ENCODE results near the gene DMRTC2.

Gene DMRTC2

DNA sequence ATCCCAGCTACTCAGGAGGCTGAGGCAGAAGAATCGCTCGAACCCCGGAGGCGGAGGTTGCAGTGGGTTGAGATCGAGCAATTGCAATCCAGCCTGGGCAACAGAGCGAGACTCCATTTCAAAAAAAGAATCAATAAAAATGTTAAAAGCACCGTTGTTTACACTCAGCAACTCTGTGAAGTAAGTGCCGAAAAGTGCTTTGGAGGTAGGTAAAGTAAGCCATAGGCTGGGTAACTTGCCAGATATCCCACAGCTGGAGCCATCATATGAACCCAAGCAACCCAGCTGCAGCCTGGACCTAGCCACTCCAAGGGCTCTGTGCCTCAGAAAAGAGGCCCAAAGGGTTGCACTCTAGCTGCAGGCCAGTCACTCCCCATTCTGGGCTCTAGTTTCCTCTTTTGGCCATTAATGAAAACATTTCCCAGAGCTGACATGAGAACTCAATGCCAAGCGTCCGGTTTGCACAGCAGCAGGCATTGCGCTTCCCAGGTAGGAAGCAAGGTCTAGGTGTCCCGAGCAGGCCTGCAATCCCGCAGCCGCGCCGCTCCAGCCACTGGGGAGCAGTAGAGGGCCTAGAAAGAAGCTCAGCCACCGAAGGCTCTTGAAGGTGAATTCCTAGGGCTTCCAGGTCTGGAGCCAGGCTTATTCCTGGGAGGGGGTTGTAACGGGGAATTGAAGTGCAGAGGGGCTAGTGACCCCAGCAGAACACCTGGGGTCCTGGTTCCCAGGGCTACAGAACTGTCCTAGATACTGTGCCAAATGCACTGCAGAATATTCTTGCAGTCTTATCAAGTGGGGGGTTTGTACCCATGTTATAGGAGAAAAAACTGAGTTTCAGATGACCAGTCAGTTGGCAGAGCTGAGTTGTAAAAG is 28.2 kb downstream of the DMRTC2 start (continued):
- TF ChIP-seq ZNF660 (tag by site-specific recombination; IDR thresholded peaks at IDR 0.05) (peak; percentile 80), ZNF560 (tag by site-specific recombination; IDR thresholded peaks at IDR 0.05; ENCODE audit: borderline replicate concordance) (no peak), SCRT1 (tag by site-specific recombination; IDR thresholded peaks at IDR 0.05; ENCODE audit: borderline replicate concordance) (no peak), ZNF747 (tag by site-specific recombination; IDR thresholded peaks at IDR 0.05) (no peak), ZNF791 (tag by site-specific recombination; IDR thresholded peaks at IDR 0.05) (no peak), ZNF133 (tag by site-specific recombination; IDR thresholded peaks at IDR 0.05) (no peak), ZNF433 (tag by site-specific recombination; IDR thresholded peaks at IDR 0.05; ENCODE audit: low read depth) (no peak), ZNF391 (tag by site-specific recombination; IDR thresholded peaks at IDR 0.05; ENCODE audit: borderline replicate concordance, low read depth) (no peak), ZNF561 (tag by site-specific recombination; IDR thresholded peaks at IDR 0.05; ENCODE audit: borderline replicate concordance) (no peak), ZBTB17 (tag by site-specific recombination; IDR thresholded peaks at IDR 0.05) (peak; percentile 88), GLIS2 (tag by site-specific recombination; IDR thresholded peaks at IDR 0.05) (no peak), ZNF2 (tag by site-specific recombination; IDR thresholded peaks at IDR 0.05) (peak; percentile 79), ZNF837 (tag by site-specific recombination; IDR thresholded peaks at IDR 0.05) (no peak), ZNF10 (tag by site-specific recombination; IDR thresholded peaks at IDR 0.05) (no peak), ZNF23 (tag by site-specific recombination; IDR thresholded peaks at IDR 0.05; ENCODE audit: borderline replicate concordance) (no peak), ZNF610 (tag by site-specific recombination; IDR thresholded peaks at IDR 0.05; ENCODE audit: borderline replicate concordance) (no peak), ZBTB1 (tag by site-specific recombination; IDR thresholded peaks at IDR 0.05) (no peak), ZNF558 (tag by site-specific recombination; IDR thresholded peaks at IDR 0.05) (no peak), PATZ1 (tag by site-specific recombination; IDR thresholded peaks at IDR 0.05) (no peak; the same call in 1 of the 2 replicates), ZNF701 (tag by site-specific recombination; IDR thresholded peaks at IDR 0.05) (no peak), ZNF670 (tag by site-specific recombination; IDR thresholded peaks at IDR 0.05; ENCODE audit: low read depth) (no peak), REPIN1 (tag by site-specific recombination; IDR thresholded peaks at IDR 0.05; ENCODE audit: low read depth) (0 out of 2 replicates have a peak, but pooled peaks have one; percentile 2), ZNF654 (tag by site-specific recombination; IDR thresholded peaks at IDR 0.05; ENCODE audit: low read depth) (peak; percentile 74), ZNF114 (tag by site-specific recombination; IDR thresholded peaks at IDR 0.05) (no peak), ZNF132 (tag by site-specific recombination; IDR thresholded peaks at IDR 0.05; ENCODE audit: borderline replicate concordance) (no peak), PRDM6 (tag by site-specific recombination; IDR thresholded peaks at IDR 0.05) (no peak), ZBTB10 (tag by site-specific recombination; IDR thresholded peaks at IDR 0.05) (no peak; the same call in 1 of the 2 replicates), ZFP69B (tag by site-specific recombination; IDR thresholded peaks at IDR 0.05) (0 out of 2 replicates have a peak, but pooled peaks have one; percentile 12), ZBTB44 (tag by site-specific recombination; IDR thresholded peaks at IDR 0.05) (peak; percentile 89), GLI2 (tag by site-specific recombination; IDR thresholded peaks at IDR 0.05; ENCODE audit: borderline replicate concordance, low read depth) (no peak), ZNF174 (tag by site-specific recombination; IDR thresholded peaks at IDR 0.05) (no peak)
